Retinal pigment epithelial cell (primary cell): Measurements from ENCODE around the gene ARHGDIG.
"Not testable (repeated sequence)": the region's sequence is repeated elsewhere in the genome, so short reads cannot be mapped to it uniquely, and the experiment has no call there.

Experiments
- DNase-seq: peaks from one replicate; pipeline ENCODE4 v3.0.0-alpha.2; 2010; ENCODE audit warnings: low read depth
- H3K4me3 ChIP-seq: 2 replicates; pipeline ENCODE4 v1.5.1; 2011; ENCODE audit warnings: mild to moderate bottlenecking, low read length, control low read depth, moderate library complexity
- CTCF ChIP-seq: conservative IDR thresholded peaks from 2 replicates; pipeline ENCODE4 v1.5.1; 2011; ENCODE audit warnings: low read depth, low read length, control low read depth, inconsistent platforms

Gene ARHGDIG

GRCh38 chr16:264440-264951 is 15.9 kb upstream of the ARHGDIG start:
- H3K4me3 ChIP-seq, result no peak overlapping the region
- no peak for DNase-seq
- TF ChIP-seq CTCF, result no peak

- no peak for TF ChIP-seq CTCF
- no peak overlapping the region for H3K4me3 ChIP-seq
- DNase-seq, result no peak
Measured at GRCh38 chr16:265002-265529, 15.3 kb upstream of the ARHGDIG start.

GRCh38 chr16:265711-266110 is 14.7 kb upstream of the ARHGDIG start:
- no peak for DNase-seq
- TF ChIP-seq CTCF, result no peak
- no peak overlapping the region for H3K4me3 ChIP-seq

- no peak for TF ChIP-seq CTCF
- H3K4me3 ChIP-seq, result no peak overlapping the region
- DNase-seq, result no peak
Measured at GRCh38 chr16:266258-267164, 13.9 kb upstream of the ARHGDIG start.

GRCh38 chr16:267562-267961 is 12.8 kb upstream of the ARHGDIG start:
- not testable (repeated sequence) for DNase-seq, H3K4me3 ChIP-seq

GRCh38 chr16:268141-269053 is 12.0 kb upstream of the ARHGDIG start:
- no peak overlapping the region for H3K4me3 ChIP-seq
- no peak for DNase-seq
- TF ChIP-seq CTCF, result no peak
